Hypothalamus (tissue), 51 donors: ENCODE data around the gene TRMT10B.
"Not testable (repeated sequence)": the region's sequence is repeated elsewhere in the genome, so short reads cannot be mapped to it uniquely, and the experiment has no call there.

ENCODE experiments used
- DNase-seq, 51 donors: peaks; one replicate each; lab custom pipeline; 2025; lab: John Stamatoyannopoulos, UW

Gene TRMT10B

DNA sequence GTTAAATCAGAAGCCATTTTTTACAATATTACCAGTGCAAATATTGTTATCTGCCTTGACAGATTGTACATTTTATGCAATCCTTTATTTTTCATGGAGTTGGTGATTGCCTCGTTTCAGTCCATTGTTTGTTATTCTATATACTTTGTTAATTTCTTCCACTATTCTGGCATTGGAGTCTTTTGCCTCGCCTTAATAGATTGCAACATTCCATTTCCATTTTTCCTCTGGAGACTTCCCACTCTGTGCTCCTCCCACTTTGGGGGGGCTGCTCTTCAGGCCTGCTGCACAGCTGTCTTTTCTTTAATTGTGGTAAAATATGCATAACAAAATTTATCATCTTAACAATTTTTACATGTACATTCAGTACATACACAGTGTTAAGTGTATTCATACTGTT is 42.6 kb downstream of the TRMT10B start:
- no peak for DNase-seq

DNA sequence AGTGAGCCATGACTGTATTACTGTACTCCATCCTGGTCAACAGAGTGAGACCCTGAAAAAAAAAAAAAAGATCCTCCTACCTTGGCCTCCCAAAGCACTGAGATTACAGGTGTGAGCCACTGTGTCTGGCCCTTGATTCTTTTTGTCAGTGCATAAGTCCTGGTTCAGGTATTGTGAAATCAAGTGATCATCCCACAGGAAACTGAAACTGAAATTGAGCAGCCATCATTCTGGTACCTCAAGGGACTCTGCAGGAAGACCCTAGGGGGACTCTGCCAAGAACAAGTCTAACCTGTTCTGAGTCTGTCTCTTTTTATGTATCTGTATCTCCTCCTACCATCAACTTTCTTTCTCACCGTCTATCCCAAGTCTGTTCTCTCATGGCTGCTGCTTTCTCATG is 45.1 kb downstream of the TRMT10B start:
- no peak for DNase-seq

DNA sequence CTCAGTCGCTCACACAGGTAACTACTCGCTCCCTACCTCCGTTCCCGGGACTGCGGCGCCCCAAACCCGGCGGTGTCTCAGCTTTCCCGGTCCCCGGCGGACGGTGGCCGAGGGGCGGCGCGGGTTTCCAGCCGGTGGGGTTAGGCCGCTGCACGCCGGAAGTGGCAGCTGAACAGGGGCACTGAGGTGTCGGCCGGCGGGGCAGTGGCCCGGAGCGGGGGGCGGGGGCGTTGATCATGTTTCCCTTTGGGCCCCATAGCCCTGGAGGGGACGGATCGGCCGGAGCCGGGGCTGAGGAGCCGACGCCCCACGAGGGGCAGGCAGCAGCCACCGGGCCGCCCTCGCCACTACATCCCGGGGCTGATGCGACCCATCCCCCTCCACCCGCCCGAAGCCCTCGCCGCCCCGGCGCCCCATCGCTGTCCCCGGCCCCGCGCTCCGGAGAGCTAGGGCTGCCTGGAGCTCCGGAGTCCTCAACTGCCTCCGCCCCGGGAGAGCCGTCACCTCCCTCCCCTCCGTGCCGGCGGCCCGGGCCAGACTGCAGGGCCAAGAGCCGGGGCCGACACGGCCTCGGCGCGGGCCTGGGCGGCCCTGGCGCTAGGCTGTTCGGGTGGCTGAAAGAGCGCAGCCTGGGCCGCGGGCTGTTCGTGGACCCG is 47.2 kb downstream of the TRMT10B start, which contains the start of gene DCAF10:
DCAF10 (plus strand) TSS at position 167 of the 656 bp plus-strand sequence; CDS start at position 237, 70 bp downstream.
- peak; percentile 36 to 91 (median 80) for DNase-seq

DNA sequence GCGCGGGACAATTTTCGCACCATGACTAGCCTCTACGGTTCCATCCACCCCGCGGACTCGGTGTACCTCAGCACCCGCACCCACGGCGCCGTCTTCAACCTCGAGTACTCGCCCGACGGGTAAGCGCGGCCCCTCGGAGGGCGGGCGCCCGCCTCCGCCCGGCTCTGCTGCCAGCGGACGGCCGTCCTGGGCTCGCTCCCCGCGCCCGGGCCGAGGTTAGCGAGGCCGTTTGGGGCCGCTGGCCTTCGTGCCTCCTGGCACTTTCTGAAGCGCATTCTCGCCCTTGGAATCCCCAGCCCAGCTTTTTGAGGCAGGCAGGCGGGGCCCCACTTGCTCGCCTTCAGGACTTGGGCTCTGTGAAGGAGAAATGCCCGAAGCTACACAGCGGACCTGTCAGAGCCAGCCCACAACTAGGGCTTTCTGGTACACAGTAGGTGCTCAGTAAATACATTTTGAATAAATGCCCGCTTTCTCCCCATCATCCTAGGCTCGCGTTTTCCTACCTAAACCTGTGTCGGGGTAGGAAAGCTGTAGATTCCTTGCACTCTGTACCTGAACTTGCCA is 47.8 kb downstream of the TRMT10B start:
- peak in 10 of 51 donors; percentile 5 to 42 (median 24) for DNase-seq

DNA sequence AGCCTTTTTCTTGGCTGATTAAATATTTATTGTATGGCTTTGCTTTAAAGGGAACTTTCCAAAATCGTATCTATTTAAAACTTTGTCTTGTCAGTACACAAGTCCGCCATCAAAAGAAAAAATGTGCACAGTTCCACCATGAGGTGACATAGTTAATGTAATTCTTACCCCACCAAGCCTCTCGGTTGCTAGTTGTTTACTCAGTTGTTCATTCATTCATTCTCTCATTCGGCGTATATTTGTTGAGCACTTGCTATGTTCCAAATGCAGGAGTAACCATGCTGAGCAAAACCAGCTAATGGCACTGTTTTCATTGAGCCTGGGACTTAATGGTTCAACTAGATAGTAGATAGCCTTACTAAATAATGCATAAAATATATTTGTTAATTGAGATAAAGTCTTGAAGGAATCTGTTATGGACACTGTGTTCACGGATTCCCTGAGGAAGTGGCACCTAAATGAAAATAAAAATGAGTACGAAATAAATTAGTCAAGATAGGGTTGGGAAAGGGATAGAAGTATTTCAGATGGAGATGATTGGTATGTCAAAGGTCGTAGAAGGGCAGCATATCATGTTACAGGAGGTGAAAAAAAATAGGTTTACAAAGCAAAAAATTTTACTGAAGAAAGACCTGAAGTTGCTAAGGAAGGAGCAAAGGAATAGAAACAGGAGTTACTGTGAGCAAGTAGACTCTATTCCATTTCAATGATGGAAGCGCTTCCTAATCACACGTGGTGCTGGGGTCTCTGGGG is 48.5 kb downstream of the TRMT10B start:
- DNase-seq, result no peak

DNA sequence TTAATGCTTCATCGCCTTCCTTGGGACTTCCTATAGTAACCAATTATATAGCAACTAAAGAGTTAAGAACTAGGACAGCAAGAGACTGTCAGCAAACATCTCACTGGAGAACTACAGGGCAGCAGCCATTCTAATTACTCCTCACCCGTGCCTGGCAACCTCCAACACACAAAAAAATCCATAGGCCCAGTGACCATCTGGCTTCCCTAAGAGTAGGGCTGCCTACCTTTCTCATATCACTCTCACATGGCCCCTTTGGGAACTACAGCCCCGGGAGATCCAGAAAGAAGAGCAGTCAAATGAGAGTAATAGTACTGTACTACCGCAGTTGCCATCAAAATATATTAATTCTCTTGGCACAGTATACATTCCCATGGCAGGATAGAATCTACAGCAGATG is 52.7 kb downstream of the TRMT10B start:
- no peak for DNase-seq

DNA sequence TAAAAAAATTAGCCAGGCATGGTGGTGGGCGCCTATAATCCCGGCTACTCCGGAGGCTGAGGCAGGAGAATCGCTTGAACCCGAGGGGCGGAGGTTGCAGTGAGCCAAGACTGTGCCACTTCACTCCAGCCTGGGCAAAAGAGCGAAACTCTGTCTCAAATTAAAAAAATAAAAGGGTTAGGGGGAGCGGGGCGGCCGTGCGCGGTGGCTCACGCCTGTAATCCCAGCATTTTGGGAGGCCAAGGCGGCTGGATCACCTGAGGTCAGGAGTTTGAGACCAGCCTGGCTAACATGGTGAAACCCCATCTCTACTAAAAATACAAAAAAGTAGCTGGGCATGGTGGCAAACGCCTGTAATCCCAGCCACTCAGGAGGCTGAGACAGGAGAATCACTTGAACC is 56.1 kb downstream of the TRMT10B start:
- not testable (repeated sequence) for DNase-seq

DNA sequence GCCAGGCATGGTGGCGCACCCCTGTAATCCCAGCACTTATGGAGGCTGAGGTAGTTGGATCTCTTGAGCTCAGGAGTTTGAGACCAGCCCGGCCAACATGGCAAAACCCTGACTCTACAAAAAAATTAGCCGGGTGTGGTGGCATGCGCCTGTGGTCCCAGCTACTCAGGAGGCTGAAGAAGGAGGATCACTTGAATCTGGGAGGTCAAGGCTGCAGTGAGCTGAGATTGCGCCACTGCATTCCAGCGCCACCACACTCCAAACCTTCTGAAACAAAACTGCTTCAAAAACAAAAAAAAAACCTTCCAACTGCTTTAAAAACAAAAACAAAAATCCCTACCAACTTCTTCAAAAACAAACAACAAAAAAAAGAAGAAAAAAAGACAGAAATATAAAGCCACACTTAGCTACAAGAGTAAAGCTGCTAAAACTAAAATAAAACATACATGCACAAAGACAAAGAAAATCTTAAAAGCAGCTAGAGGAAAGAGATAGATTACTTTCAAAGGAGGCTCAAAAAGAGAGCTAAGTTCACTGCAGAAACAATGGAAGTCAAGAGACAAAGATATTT is 58.4 kb downstream of the TRMT10B start:
- no peak for DNase-seq

DNA sequence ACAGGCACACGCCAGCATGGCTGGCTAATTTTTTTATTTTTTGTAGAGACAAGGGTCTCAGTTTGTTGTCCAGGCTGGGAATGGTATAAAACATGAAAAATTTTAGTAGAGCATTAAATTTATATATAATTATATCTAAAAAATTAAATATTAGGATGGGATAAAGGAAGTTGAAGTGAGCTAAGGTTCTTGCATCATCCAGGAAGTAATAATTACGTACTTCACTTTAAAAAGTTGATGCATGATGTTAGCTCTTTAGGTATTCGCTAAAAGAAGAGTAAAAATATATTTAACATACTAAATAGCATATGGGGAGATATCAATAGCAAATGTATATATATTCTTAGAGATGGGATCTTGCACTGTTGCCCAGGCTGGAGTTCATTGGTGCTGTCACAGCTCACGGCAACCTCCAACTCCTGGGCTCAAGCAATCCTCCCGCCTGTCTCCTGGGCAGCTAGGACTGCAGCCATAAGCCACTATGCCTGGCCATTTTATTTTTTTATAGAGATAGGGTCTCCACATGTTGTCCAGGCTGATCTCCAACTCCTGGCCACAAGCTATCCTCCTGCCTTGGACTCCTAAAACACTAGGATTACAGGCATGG is 59.3 kb downstream of the TRMT10B start:
- DNase-seq, result no peak

DNA sequence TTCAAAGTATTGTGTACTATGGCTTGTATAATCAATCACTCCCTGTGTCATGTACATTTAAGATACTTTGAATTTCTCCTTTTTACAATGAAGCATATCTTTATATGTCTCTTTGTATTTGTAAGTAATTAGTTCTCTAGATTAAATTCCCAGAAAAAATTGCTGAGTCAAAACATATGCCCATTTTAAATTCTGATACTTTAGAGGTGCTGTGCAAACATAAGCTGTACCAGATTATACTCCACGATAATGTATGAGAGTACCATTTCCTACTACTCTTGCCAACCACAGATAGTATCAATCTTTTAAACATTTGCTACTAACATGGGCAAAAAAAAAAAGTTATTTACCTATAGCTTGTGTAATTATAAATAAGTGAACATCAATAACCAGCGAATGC is 65.2 kb downstream of the TRMT10B start:
- no peak for DNase-seq

DNA sequence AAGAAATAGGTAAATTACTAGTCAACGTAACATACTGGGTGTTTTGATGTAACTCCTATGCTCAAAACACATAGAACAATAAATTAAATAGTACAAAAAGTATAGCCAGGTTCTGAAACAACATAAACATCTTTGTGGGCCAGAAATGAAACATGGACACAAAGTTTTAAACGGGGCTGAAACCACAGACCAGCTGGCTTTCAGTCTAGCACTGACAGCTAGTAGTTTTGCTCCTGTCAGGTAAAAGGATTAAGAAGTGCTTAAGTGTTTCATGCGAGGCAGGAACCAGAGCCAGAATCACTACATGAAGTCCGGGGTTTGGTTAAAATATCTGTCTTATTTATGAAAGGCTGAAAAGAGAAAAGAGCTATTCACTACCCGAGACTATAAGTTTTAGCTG is 66.5 kb downstream of the TRMT10B start:
- DNase-seq, result no peak

DNA sequence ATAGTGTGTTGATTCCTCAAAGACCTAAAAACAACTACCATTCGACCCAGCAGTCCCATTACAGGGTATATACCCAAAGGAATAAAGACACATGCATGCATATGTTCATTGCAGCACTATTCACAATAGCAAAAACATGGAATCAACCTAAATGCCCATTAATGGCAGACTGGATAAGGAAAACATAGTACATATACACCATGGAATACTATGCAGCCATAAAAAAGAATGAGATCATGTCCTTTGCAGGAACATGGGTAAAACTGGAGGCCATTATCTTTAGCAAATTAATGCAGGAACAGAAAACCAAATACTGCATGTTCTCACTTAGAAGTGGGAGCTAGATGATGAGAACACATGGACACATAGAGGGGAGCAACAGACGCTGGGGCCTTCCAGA is 71.6 kb downstream of the TRMT10B start:
- DNase-seq, result not testable (repeated sequence)

DNA sequence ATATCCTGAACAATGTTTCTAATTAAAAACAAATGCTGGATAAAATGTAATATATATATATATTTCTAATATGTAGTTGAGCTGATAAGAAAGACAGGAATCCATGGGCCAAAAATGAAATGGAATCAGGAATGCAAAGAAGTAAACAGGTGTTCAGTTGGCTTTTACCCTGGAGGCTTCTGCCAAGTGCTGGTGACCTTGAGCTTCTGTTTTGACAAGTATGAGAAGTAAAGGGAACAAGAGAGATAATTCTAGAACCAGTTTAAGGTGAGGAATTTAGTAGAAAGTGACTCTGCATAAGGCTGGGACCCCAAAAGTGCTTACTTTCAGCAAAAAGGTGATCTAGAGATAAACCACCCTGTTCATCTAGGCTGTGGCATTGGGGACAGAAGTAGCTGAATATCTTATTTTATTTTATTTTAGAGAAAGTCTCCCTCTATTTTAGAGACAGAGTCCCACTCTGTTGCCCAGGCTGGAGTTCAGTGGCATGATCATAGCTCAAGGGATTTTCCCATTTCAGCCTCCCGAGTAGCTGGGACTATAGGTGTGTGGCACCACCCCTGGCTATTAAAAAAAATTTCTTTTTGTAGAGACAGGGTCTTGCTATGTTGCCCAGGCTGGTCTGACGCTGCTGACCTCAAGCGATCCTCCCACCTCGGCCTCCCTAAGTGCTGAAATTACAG is 74.0 kb downstream of the TRMT10B start:
- no peak for DNase-seq
